K562 (cell line): Measurements from ENCODE around the gene DSC2.

ENCODE experiments used
- BRCA1 ChIP-seq, 2 experiments: fragments of 450-650 bp in 1 of 2; sonication (generic) in 1 of 2; formaldehyde crosslinking in 1 of 2; IDR thresholded peaks; 2 replicates each; pipeline versions ENCODE4 v1.5.0 to v1.6.1; 2017 to 2020; ENCODE audit warnings: mild to moderate bottlenecking in 1 of 2, missing genetic modification reagents in 1 of 2
- CHD2 ChIP-seq: IDR thresholded peaks from 2 replicates; pipeline ENCODE4 v1.6.1; 2011; ENCODE audit warnings: low read depth, low read length
- CHD4 ChIP-seq: fragments of 200-600 bp; sonication (generic); IDR thresholded peaks from 3 replicates; pipeline ENCODE4 v1.6.1; 2012; ENCODE audit warnings: low read depth, mild to moderate bottlenecking, mixed read lengths, low read length, inconsistent platforms; ENCODE audit not compliant: insufficient read depth, insufficient replicate concordance, poor library complexity, severe bottlenecking
- NFRKB ChIP-seq: fragments of 450-650 bp; IDR thresholded peaks from 2 replicates; pipeline ENCODE4 v1.6.1; 2016; ENCODE audit warnings: low read depth
- RAD21 ChIP-seq, 2 experiments: fragments of 250-450 bp in 1 of 2; fragments of 450-650 bp in 1 of 2; sonication (Bioruptor Pico) in 1 of 2; formaldehyde crosslinking in 1 of 2; IDR thresholded peaks in 1 of 2; conservative IDR thresholded peaks in 1 of 2; 2 replicates each; pipeline versions ENCODE4 v1.4.0 to v1.8.0; 2020 to 2022; ENCODE audit warnings: mild to moderate bottlenecking in 2 of 2, moderate library complexity in 1 of 2
- ZBTB11 ChIP-seq, 3 experiments: fragments of 200-800 bp in 1 of 3; fragments of 250-450 bp in 1 of 3; fragments of 450-650 bp in 1 of 3; sonication (Bioruptor Pico) in 1 of 3; sonication (Bioruptor generic) in 1 of 3; formaldehyde crosslinking in 1 of 3; IDR thresholded peaks; 2 replicates each; pipeline versions ENCODE4 v1.6.1 to v1.8.0; 2016 to 2022; ENCODE audit warnings: mild to moderate bottlenecking in 2 of 3, missing genetic modification characterization in 2 of 3, missing compliant biosample characterization in 1 of 3, moderate library complexity in 1 of 3

- TF ChIP-seq BRCA1 (IDR thresholded peaks at IDR 0.05) (no peak), BRCA1 (CRISPR knock-in tag; IDR thresholded peaks at IDR 0.05) (no peak), NFRKB (no peak), CHD2 (no peak), ZBTB11 (CRISPR knock-in tag; IDR thresholded peaks at IDR 0.05) (no peak), RAD21 (CRISPR knock-in tag; conservative IDR thresholded peaks at IDR 0.05 in 1 of 2, IDR thresholded peaks at IDR 0.05 in 1 of 2) (no peak), CHD4 (no peak)
Measured at GRCh38 chr18:31088532-31088931, 13.7 kb downstream of the DSC2 start.
